ENCODE results near the gene COL6A1.

COL6A1 gene

DNA sequence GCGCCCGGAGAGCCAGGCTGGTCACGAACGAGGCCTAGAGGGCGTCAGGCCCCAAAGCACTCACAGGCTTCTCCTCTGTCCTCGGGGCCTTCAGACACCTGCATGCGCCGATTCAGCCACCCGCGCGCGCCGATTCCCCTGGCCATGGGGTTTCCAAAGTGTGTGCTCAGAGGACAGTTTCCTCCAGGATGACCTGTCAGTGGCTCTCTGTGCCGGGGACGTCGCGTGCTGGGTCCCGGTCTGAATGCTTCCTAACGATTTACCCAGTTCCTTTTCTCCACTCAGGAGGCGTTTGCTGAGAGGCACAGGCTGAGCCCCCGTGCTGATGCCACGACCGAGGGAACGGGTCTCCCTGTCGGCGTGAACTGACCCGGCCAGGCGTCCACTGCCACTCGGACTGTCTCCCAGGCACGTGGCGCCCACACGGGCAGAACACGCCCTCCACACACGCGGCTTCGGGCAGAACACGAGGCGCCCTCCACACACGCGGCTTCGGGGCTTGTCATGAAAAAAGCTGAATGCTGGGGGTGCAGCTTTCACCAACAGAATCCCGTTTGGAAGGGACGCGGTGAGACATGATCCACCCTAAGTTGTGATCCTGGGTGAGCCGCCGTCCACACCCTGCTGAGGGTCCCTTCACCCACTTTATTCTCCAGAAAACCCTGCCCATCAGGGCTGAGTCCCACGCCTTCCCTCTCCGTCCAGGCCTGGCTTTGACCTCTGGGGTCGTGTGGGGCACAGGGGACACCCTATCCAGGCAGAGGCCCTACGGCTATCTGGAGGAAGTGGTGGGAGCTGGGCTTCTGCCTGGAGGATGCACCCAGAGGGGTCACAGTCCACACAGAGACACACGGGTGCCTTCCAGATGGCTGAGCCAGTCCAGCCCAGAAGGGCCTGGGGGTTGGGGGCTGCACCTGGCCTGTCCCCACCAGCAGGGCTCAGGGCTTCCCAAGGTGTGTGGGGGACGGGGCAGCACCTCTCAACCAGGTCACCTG is 56.1 kb downstream of the COL6A1 start:
- TF ChIP-seq, protein P1, sequence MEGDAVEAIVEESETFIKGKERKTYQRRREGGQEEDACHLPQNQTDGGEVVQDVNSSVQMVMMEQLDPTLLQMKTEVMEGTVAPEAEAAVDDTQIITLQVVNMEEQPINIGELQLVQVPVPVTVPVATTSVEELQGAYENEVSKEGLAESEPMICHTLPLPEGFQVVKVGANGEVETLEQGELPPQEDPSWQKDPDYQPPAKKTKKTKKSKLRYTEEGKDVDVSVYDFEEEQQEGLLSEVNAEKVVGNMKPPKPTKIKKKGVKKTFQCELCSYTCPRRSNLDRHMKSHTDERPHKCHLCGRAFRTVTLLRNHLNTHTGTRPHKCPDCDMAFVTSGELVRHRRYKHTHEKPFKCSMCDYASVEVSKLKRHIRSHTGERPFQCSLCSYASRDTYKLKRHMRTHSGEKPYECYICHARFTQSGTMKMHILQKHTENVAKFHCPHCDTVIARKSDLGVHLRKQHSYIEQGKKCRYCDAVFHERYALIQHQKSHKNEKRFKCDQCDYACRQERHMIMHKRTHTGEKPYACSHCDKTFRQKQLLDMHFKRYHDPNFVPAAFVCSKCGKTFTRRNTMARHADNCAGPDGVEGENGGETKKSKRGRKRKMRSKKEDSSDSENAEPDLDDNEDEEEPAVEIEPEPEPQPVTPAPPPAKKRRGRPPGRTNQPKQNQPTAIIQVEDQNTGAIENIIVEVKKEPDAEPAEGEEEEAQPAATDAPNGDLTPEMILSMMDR (IDR thresholded peaks at IDR 0.05; ENCODE audit: low read depth, low read length, missing control alignments) = no peak
- H3K4me3 ChIP-seq (replicated peaks; ENCODE audit: low read depth, low read length) = no peak overlapping the region
- DNase-seq (ENCODE audit: extremely low read depth, low read depth) = no peak

DNA sequence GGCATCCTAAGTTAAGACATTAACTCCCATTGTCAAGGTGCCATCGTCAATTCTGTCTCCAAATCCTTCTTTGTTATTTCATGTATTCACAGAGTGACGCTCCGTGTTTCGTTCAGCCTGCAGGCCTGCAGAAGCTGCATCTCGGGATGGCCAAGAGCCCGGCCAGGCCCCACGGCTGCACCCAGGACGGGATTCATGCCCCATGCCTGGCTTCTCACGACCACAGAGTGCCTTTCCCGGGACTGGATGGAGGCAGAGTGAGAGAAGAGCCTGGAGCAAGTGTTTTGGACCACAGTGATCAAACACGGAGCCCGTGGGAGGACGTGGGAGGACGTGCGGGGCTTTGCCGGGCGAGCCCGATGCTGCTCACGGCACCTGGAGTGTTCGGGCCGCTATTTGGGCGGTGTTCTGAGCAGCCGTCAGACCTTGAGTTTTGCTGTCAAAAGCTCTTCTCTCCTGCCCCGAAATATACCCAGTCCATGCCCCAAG is 56.8 kb downstream of the COL6A1 start:
- DNase-seq (ENCODE audit: extremely low read depth, low read depth) = no peak
- TF ChIP-seq, protein P1 (IDR thresholded peaks at IDR 0.05; ENCODE audit: low read depth, low read length, missing control alignments) = no peak
- no peak overlapping the region for H3K4me3 ChIP-seq (replicated peaks; ENCODE audit: low read depth, low read length)

DNA sequence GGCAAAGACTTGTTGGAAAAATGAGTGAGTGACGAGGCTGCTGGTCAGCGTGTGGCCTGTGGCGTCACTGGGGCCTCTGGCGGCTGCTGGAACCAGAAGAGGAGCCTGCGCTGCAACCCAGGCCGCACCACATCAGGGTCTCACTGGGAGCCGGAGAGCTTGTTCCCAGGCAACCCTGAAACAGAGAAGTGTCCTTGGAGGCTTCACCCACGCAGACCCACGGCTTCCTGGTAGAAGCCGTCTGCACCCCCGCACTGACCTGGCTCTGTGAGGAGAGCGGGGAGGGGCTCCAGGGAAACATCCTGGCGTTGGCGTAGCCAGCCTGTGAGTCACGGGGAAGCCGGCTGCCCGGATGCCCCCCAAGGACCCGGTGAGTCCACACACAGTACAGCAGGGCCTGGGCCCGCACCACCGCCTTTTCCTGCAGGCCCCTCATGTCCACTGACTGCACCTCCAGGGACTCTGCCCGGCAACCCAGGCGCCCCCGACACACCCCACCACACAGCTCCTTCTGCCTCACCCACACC is 57.4 kb downstream of the COL6A1 start:
- no peak overlapping the region for H3K4me3 ChIP-seq (replicated peaks; ENCODE audit: low read depth, low read length)
- TF ChIP-seq, protein P1 (IDR thresholded peaks at IDR 0.05; ENCODE audit: low read depth, low read length, missing control alignments) = no peak
- DNase-seq (ENCODE audit: extremely low read depth, low read depth) = peak; percentile 67

DNA sequence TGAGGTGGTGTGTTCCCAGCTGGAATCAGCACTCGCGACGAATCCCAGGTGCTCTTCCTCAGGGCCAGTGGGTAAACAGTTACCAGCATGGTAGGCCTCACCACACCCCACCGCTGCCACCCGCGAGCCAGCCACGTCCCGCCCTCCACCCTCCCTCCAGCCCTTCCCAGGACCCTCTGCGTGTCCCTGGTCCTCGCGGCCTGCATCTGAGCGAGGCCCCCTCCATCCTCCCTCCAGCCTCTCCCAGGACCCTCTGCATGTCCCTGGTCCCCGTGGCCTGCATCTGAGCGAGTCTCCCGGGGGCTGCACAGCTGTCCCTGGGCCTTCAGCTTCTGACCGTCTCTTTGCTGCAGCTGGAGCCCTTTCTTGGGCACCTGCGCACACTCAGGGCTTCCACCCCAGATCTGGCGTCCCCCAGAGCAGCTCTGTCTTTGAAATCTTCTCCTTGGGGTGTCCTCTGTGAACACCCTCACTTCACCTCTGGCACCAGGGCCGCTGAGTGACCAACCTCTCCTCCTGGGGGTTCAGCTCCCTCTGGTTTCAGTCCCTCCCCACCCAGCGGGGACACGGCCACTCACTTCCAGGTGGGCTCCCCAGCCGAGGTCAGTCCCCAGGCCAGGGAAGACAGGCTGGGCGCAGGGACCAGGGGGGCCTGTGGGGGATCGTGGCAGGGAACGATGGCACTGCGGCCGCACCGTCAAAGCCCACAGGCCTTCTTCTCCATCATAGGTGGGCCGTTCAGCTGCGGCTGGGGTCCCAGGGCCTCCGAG is 58.5 kb downstream of the COL6A1 start:
- no peak overlapping the region for H3K4me3 ChIP-seq (replicated peaks; ENCODE audit: low read depth, low read length)
- TF ChIP-seq, protein P1 (IDR thresholded peaks at IDR 0.05; ENCODE audit: low read depth, low read length, missing control alignments) = no peak
- DNase-seq (ENCODE audit: extremely low read depth, low read depth) = no peak

DNA sequence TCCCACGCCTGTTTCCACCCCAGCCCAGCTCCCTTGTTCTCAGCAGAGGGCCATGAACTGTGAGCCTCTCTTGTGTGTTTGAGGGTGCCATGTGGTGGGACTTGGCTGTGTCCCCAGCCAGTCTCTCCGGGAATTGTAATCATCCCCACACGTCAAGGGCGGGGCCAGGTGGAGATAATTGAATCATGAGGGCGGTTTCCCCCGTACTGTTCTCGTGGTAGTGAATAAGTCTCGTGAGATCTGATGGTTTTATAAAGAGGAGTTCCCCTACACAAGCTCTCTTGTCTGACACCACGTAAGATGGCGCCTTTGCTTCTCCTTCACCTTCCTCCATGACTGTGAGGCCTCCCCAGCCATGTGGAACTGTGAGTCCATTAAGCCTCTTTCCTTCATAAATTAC is 59.1 kb downstream of the COL6A1 start:
- no peak for DNase-seq (ENCODE audit: extremely low read depth, low read depth)
- TF ChIP-seq, protein P1 (IDR thresholded peaks at IDR 0.05; ENCODE audit: low read depth, low read length, missing control alignments) = no peak
- no peak overlapping the region for H3K4me3 ChIP-seq (replicated peaks; ENCODE audit: low read depth, low read length)

DNA sequence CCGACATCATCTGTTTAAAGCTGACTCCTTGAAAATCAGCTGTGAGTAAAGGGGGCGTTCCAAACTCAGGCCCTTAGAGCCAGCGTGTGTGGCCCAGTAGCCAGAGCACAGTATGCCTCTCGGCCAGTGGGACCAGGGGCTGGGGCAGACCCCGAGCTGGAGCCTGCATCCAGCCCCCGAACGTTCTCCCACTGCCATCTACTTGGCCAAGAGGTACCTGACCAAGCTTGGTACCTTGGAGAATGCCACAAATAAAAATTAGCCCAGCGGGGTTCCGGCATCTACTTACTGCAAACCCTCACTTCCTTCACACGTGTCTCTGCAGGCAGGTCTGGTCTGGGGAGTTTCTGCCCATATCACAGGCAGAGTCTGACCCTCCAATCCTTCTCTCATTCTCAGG is 59.6 kb downstream of the COL6A1 start:
- TF ChIP-seq, protein P1 (IDR thresholded peaks at IDR 0.05; ENCODE audit: low read depth, low read length, missing control alignments) = no peak
- DNase-seq (ENCODE audit: extremely low read depth, low read depth) = no peak
- no peak overlapping the region for H3K4me3 ChIP-seq (replicated peaks; ENCODE audit: low read depth, low read length)

All from HFF-Myc (cell line).